Measurements from ENCODE around the gene SMAP2.
A peak's percentile ranks its signal among the peaks of the same experiment; 100 is the strongest.

Gene SMAP2

DNA sequence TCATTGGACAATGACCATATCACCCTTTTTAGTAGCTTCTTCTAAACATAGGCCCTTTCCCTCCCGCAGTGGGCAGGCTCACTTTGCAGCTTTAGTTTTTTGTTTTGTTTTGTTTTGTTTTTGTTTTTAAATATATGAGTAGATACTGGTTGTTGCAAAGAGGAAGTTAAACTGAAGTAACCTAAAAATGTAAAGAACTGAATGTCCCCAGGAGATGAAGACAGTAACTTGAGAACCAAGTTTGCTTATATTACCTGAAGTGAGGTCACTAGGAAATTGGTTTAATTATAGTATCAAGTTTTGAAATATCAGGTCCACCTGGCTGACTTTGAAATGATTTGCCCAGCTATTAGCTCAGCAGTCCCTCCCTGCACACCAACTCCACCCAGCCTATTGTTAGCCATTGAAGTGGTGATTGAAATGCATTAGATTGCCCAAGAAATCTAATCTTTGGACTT lies 18.2 kb downstream of the SMAP2 start:
- DNase-seq, result no peak

DNA sequence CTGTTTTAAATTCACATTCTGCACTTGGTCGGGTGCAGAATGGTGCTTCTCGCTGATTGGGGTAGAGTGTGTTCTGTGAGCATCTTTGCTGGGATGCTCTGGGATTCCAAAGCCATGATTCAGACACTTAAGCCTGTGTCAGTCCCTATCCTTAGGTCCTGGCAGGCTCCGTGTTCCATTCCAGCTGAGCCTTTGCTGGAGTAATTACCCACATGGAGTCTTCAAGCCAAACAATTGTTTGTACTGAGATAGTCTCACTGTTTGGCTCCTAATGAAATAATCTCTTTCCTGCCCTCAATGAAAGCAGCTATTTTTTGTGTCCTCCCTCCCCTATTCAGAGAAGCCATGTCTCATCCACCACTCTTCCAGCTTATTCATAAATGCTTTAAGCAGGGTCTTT lies 18.7 kb downstream of the SMAP2 start:
- DNase-seq, result no peak

DNA sequence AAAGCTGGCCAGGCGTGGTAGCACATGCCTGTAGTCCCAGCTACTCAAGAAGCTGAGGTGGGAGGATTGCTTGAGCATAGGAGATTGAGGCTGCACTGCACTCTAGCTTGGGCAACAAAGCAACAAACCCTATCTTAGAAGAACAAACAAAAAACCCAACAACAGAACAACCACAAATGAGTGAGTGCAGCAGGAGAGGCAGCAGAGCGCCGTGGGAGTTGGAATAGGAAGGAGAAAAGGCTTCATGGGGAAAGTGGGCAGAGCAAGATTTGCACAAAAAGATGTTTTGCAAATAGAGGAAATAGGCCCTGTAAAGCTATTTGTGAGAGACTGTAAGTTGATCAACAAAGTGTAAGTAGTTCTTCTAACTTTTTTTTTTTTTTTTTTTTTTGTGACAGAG lies 19.6 kb downstream of the SMAP2 start:
- DNase-seq, result no peak

DNA sequence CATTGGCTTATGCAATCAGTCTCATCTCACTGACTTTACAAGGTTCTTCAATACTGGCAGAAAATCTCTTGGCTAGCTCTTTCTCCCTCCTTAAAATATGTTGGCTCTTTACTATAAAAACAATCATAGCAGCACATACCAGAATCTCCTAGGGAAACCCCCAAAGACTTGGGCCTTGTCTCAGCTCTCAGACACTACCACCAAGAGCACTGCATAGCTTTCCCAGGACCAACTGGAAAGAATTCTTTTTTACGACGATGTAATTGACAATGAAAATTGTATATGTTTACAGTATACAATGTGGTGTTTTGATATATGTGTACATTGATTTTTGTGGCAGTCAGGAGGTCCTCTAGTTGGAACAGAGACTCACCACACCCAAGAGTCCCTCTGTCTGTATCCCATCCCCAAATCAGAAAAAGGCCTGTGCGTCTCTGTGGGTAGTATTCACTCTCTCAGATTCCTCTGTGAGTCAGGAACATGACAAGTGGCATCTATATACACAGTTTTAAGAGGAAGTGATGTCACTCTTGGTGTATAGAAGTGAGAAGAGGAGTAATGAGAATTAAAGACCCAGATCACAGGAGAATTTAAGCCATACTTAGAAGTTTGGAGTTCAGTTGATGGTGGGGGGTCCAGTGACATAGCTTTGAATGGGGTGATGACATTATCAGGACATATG lies 21.1 kb downstream of the SMAP2 start:
- peak; percentile 51 for DNase-seq

GRCh38 chr1:40395190-40396175 lies 22.0 kb downstream of the SMAP2 start:
- DNase-seq, result no peak

DNA sequence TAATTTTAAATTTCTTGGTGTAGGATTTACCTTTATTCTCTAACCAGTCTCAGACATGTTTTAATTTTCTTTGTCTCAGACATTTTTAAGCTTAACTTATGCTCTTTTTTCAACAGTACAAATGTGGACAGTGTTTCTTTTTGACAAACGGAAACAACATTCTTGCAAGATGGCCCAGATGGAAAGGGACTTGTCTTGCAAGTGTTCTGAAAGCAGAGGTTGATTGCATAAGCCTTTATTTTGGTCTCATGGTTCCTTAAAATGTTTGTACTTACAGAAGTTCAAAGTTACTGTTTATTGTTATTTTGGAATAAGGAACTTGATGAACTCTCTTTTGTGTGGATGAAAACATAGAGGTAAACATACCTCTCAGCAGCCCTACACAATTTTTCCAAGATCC lies 22.9 kb downstream of the SMAP2 start:
- no peak for DNase-seq

- no peak for DNase-seq
These were observed 23.7 kb downstream of the SMAP2 start for GRCh38 chr1:40397258-40397657.

- no peak for DNase-seq
These were observed 26.6 kb downstream of the SMAP2 start for GRCh38 chr1:40399984-40400704.

GRCh38 chr1:40401473-40402201 lies 28.1 kb downstream of the SMAP2 start:
- DNase-seq, result no peak

DNA sequence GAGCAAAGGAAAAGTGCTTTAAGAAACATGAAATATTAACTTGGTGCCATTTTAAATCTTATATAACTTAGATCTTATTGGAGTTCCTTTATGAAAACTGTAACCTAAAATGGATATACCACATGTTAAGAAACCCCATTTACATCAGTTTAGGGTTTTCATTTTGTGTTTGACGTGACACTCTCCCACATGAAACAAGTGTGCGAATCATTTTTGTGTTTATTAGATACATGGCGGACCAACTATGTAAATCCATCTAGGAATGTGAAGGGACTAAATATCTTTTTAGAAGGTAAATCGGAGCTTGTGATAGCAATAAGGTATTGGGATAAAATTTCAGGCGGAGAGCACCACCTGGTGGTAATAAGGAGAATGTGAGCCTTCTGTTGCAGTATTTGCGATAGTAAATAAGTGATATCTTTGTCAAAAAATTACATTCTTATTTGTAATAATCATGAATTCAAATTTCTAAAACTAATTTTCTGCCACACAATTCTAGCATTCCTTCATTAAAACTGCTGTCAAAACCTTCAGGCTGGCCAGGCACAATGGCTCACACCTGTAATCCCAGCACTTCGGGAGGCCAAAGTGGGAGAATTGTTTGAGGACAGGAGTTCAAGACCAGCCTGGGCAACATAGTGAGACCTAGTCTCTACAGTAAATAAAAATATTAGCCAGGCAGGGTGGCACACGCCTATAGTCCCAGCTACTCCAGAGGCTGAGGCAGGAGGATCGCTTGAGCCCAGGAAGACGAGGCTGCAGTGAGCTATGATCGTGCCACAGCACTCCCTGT lies 31.3 kb downstream of the SMAP2 start:
- no peak for DNase-seq

GRCh38 chr1:40405812-40406211 lies 32.3 kb downstream of the SMAP2 start:
- DNase-seq, result no peak

- no peak for DNase-seq
These were observed 33.9 kb downstream of the SMAP2 start for GRCh38 chr1:40407453-40407852.

GRCh38 chr1:40409467-40409866 lies 35.9 kb downstream of the SMAP2 start:
- no peak for DNase-seq

GRCh38 chr1:40411294-40411693 lies 37.8 kb downstream of the SMAP2 start:
- DNase-seq, result no peak

DNA sequence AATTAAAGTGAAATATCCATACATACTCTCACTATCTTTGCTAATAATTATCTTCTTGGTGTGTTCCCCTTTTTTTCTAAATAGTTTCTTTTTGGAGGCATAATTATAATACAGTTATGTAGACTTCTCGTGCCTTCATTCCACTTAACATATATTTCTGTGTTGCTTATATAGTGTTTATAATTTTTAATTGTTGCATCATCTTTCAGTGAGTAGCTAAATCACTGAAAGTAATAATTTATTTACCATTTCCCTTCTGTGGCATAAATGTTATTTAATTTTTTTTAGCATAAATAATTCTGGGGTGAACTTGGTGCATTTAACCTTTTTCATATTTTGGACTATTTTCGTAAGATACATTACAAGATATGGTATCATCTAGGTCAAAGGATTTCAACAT lies 38.3 kb downstream of the SMAP2 start:
- DNase-seq, result no peak

GRCh38 chr1:40413527-40414252 lies 40.2 kb downstream of the SMAP2 start:
- no peak for DNase-seq

DNA sequence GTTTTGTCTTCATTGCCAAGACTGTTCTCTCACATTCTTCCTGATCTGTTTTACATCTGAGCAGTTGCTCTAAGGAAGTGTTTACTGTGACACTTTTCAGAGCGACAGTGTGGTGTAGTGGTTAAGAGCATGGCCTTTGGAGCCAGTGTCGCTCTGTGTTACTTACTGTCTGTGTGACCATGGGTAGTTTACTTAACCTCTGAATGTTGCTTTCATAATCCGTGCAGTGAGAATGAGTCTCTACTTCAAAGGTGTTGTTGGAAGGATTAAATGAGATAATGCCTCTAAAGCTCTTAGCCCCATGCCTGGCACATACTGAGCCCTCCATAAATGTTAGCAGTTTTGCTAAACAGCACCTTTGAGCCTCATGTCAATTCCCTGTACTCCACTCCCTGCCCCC lies 40.8 kb downstream of the SMAP2 start:
- no peak for DNase-seq

GRCh38 chr1:40416709-40417108 lies 43.2 kb downstream of the SMAP2 start:
- no peak for DNase-seq

DNA sequence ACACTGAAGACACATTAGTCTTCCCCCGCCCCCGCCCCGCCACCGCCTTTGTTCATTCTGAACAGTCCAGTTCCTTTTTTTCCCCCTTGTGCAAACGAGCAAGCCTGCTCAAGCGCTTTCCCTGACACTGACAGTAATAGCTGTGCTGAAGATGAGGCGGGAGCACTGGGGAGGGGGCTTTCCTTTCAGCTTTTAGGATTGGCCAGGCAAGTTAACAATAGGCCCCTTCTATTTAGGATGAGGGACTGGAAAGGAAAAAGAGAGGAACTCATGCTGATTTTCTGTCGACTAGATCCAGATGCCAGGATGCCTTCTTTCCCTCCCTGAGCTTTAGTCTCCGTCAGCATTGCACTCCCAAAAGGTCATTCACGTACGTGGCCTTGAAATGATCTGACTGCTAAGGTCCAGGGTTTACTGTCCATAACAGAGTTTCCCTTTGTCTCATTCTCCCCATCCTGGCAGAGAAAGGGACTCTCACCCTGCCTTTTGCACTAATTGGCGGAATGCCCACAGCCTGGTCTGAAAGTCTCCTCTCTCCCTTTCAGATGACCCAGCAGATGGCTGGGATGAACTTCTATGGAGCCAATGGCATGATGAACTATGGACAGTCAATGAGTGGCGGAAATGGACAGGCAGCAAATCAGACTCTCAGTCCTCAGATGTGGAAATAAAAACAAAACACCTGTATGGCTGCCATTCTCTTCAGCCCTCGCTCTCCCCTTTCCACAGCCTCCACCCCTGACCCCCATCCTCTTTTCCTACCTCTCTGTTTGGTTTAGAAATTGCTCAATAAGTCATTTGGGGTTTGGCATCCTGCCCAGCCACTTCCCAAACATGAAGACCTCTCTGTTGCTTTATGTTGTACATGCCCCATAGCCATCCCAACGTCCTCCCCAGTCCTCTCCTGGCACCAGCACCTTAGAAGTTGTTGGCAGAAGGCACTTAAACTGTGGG lies 48.2 kb downstream of the SMAP2 start:
- DNase-seq, result no peak

All from stimulated activated CD4-positive, alpha-beta T cell treated with anti-CD3 and anti-CD28 coated beads, Interleukin-15, amount 100 ng/mL, for 24 hours (primary cell).